A673 (cell line): Measurements from ENCODE around the gene POC5. TPM values are rescaled to one million over a fixed set of nuclear protein-coding genes. Genes with fewer than 3 reads are reported as not detected.

Experiments used
- BruUV-seq: library from RNA; stranded (reverse); fragments of 400-500 nt; replicated peaks from 2 replicates; lab custom pipeline; 2021; lab: Mats Ljungman, UMichigan
- CTCF ChIA-PET: fragments of 300-600 bp; sonication (Branson Sonifier 250); formaldehyde crosslinking; loops from one replicate; lab custom pipeline; 2022; ENCODE audit warnings: antibody characterized with exemption; lab: Charles Lee
- POLR2A ChIA-PET: fragments of 300-600 bp; sonication (Branson Sonifier 250); formaldehyde crosslinking; loops from one replicate; lab custom pipeline; 2022; ENCODE audit warnings: antibody characterized with exemption; ENCODE audit not compliant: low non-redundant PET; lab: Charles Lee
- DNase-seq: peaks from one replicate; pipeline ENCODE4 v3.0.0-alpha.2; 2015; ENCODE audit warnings: low spot score
- H3K27ac ChIP-seq: fragments of 200-600 bp; sonication (generic); 2 replicates; pipeline ENCODE4 v1.5.1; 2016; ENCODE audit warnings: mixed run types, low read depth, mild to moderate bottlenecking, mixed read lengths, antibody characterized with exemption, low read length; ENCODE audit not compliant: poor library complexity, severe bottlenecking
- H3K27me3 ChIP-seq: fragments of 200-600 bp; sonication (generic); replicated peaks from 2 replicates; pipeline ENCODE4 v1.6.1; 2017; ENCODE audit warnings: mixed run types, low read depth, mild to moderate bottlenecking, mixed read lengths, antibody characterized with exemption, low read length; ENCODE audit not compliant: insufficient read depth, poor library complexity
- H3K36me3 ChIP-seq: fragments of 200-600 bp; sonication (generic); 2 replicates; pipeline ENCODE4 v1.6.1; 2016; ENCODE audit warnings: mixed run types, mild to moderate bottlenecking, mixed read lengths, antibody characterized with exemption, low read length; ENCODE audit not compliant: insufficient read depth, poor library complexity, severe bottlenecking
- H3K4me1 ChIP-seq: fragments of 200-600 bp; sonication (generic); 2 replicates; pipeline ENCODE4 v1.6.1; 2017; ENCODE audit warnings: mixed run types, mild to moderate bottlenecking, mixed read lengths, antibody characterized with exemption, low read length; ENCODE audit not compliant: insufficient read depth, poor library complexity, severe bottlenecking
- H3K4me3 ChIP-seq: fragments of 200-600 bp; sonication (generic); 2 replicates; pipeline ENCODE4 v1.5.1; 2016; ENCODE audit warnings: low read depth, mixed run types, mild to moderate bottlenecking, mixed read lengths, low read length; ENCODE audit not compliant: poor library complexity, severe bottlenecking
- H3K9me3 ChIP-seq: fragments of 200-600 bp; sonication (generic); 2 replicates; pipeline ENCODE4 v1.6.1; 2016; ENCODE audit warnings: mixed run types, low read depth, mild to moderate bottlenecking, mixed read lengths, antibody characterized with exemption, low read length; ENCODE audit not compliant: poor library complexity, severe bottlenecking
- CTCF ChIP-seq: fragments of 300-800, 200-600 bp; sonication (generic); conservative IDR thresholded peaks from 2 replicates; pipeline ENCODE4 v1.5.1; 2017; ENCODE audit warnings: low read depth, mild to moderate bottlenecking, antibody characterized with exemption, low read length, moderate library complexity, mixed read lengths
- EZH2 ChIP-seq: fragments of 200-600 bp; sonication (generic); IDR thresholded peaks from 2 replicates; pipeline ENCODE4 v1.6.1; 2017; ENCODE audit warnings: borderline replicate concordance, low read depth, mild to moderate bottlenecking, mixed read lengths, antibody characterized with exemption, low read length; ENCODE audit not compliant: poor library complexity, severe bottlenecking
- intact Hi-C: fragments of 100-400 bp; cut with micrococcal nuclease; formaldehyde crosslinking; loops from one replicate; pipeline ENCODE4 v1.10.0; 2022; ENCODE audit not compliant: unreplicated experiment
- total RNA-seq: library from RNA; stranded (reverse); gene quantifications from 2 replicates; pipeline ENCODE4 v1.2.3, GENCODE V29; 2021

The POC5 gene
- total RNA-seq, 1 experiment from 2014 or later: 28.5 TPM

GRCh38 chr5:75666801-75667200 is 50.4 kb downstream of the POC5 start:
- H3K4me3 ChIP-seq: no peak overlapping the region
- BruUV-seq: no TSS peak
- no peak overlapping the region for H3K27ac ChIP-seq
- no peaks in the 10 kb centered on the region for H3K36me3 ChIP-seq
- H3K9me3 ChIP-seq: no peaks in the 10 kb centered on the region
- CTCF ChIA-PET: no interaction called here
- DNase-seq: no peak
- no peak for TF ChIP-seq CTCF
- no peaks in the 10 kb centered on the region for H3K27me3 ChIP-seq
- intact Hi-C loops: no loop called here
- H3K4me1 ChIP-seq: no peaks in the 10 kb centered on the region
- POLR2A ChIA-PET: no interaction called here

- Histone ChIP-seq H3K4me1 (no peaks in the 10 kb centered on the region), H3K27ac (no peak overlapping the region), H3K36me3 (no peaks in the 10 kb centered on the region), H3K27me3 (no peaks in the 10 kb centered on the region), H3K4me3 (no peak overlapping the region), H3K9me3 (no peaks in the 10 kb centered on the region)
- DNase-seq: no peak
- CTCF ChIA-PET: no interaction called here
- POLR2A ChIA-PET: no interaction called here
- intact Hi-C loops: no loop called here
- TF ChIP-seq CTCF: no peak
- TF ChIP-seq EZH2: no peak
- no TSS peak for BruUV-seq
These were observed 52.3 kb downstream of the POC5 start for GRCh38 chr5:75664979-75665378.

GRCh38 chr5:75663579-75664284 is 53.5 kb downstream of the POC5 start:
- no peaks in the 10 kb centered on the region for H3K4me1 ChIP-seq

More at GRCh38 chr5:75663579-75664284, 53.5 kb downstream of the POC5 start:
- intact Hi-C loops: no loop called here
- Histone ChIP-seq H3K9me3 (no peaks in the 10 kb centered on the region), H3K27me3 (no peaks in the 10 kb centered on the region), H3K4me3 (no peak overlapping the region), H3K27ac (no peak overlapping the region), H3K36me3 (no peaks in the 10 kb centered on the region)
- no peak for TF ChIP-seq CTCF
- no peak for TF ChIP-seq EZH2
- DNase-seq: no peak
- ChIA-PET CTCF (no interaction called here), POLR2A (no interaction called here)
- no TSS peak for BruUV-seq
